HK-2 (cell line): ENCODE measurements around the gene TOM1.

Experiments
- DNase-seq: peaks from one replicate; pipeline ENCODE4 v3.0.0-alpha.2; 2018; ENCODE audit not compliant: unreplicated experiment

The TOM1 gene

GRCh38 chr22:35299673-35300499 is at the start of gene TOM1:
TSS of gene TOM1 (plus strand) at chr22:35299894. CDS start at chr22:35299929, 35 bp downstream.
- peak; percentile 95 for DNase-seq

- no peak for DNase-seq
Observed at GRCh38 chr22:35250156-35250555, 49.5 kb upstream of the TOM1 start.

GRCh38 chr22:35253946-35254345 is 45.7 kb upstream of the TOM1 start:
- no peak for DNase-seq

GRCh38 chr22:35257002-35257320 is 42.7 kb upstream of the TOM1 start:
- no peak for DNase-seq

GRCh38 chr22:35257321-35258190 is 42.1 kb upstream of the TOM1 start, which contains the start of gene HMGXB4:
TSS of gene HMGXB4 (plus strand) at chr22:35257493. CDS start at chr22:35262391, 4,898 bp downstream.
- DNase-seq: peak; percentile 77

GRCh38 chr22:35258191-35258988 is 41.3 kb upstream of the TOM1 start:
- peak; percentile 13 for DNase-seq

- no peak for DNase-seq
Observed at GRCh38 chr22:35264986-35265385, 34.7 kb upstream of the TOM1 start.

GRCh38 chr22:35266277-35266676 is 33.4 kb upstream of the TOM1 start:
- no peak for DNase-seq

- no peak for DNase-seq
Observed at GRCh38 chr22:35269630-35270029, 30.1 kb upstream of the TOM1 start.

GRCh38 chr22:35274154-35274871 is 25.4 kb upstream of the TOM1 start:
- DNase-seq: no peak

GRCh38 chr22:35275580-35275979 is 24.1 kb upstream of the TOM1 start:
- DNase-seq: no peak

GRCh38 chr22:35276019-35276418 is 23.7 kb upstream of the TOM1 start:
- DNase-seq: no peak

- no peak for DNase-seq
Observed at GRCh38 chr22:35288116-35288515, 11.6 kb upstream of the TOM1 start.

- DNase-seq: no peak
Observed at GRCh38 chr22:35292786-35293185, 6.9 kb upstream of the TOM1 start.

GRCh38 chr22:35296051-35296450 is 3.6 kb upstream of the TOM1 start:
- DNase-seq: no peak

GRCh38 chr22:35299217-35299672 is 449 bp upstream of the TOM1 start:
- no peak for DNase-seq

- DNase-seq: no peak
Observed at GRCh38 chr22:35301372-35301874, 1.7 kb downstream of the TOM1 start.

- DNase-seq: no peak
Observed at GRCh38 chr22:35303029-35303624, 3.4 kb downstream of the TOM1 start.

GRCh38 chr22:35305525-35306070 is 5.9 kb downstream of the TOM1 start:
- DNase-seq: no peak

- DNase-seq: no peak
Observed at GRCh38 chr22:35306350-35306967, 6.8 kb downstream of the TOM1 start.
